ENCODE results near the gene LGALS3. TPM values are rescaled to one million over a fixed set of nuclear protein-coding genes. Genes with fewer than 3 reads are reported as not detected.

LGALS3 gene
- total RNA-seq, 4 donors from 2014 or later: 448 to 713 (median 594) TPM

DNA sequence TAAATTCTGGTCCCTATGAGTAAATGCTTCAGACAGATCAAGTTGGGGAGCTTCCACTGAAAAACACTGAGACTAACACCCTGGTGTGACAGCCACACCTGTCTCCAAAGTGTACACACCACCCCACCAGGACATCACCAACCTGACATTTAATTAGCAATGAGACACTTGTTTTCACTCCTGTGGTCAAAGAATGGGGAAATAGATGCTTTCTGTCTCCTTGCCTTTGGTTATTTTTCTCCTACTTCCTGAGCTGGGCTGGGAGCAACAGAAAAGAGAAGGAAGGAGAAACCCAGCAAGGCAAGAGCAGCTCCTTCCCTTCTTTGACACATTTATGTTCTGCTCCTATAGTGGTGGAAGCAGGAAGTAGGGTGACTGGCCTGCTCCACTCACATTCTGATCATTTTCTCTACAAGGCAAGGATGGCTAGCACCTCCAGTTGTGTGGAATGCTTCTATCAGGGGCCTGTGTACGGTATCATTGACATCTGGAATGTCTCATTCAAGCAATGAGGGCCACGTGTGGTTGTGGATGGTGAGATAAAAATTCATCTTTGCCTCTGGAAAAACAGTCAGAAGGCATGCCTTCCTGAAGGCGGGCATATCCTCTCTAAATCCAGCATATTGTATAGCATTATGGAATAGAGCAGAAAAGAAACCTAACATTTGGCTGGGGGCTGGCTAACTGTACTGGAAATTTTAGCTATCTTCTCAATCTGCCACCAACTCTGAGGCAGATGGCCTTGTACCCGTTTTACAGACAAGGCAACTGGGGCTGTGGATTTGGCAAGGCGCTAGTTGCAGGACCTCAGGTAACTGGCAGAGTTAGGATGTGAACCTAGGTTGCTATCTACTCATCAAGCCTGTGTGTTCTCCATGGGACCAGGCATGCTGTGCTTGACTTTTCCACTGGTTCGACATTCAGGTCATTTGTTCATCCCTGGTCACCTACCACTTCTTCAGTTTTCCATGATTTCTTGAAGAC lies 24.8 kb upstream of the LGALS3 start:
- H3K4me1 ChIP-seq: peaks cover 100% of the 10 kb centered on the region
- 82% methylated on average over 6 of the region's 6 CpGs for WGBS
- DNase-seq (ENCODE audit: low spot score in 2 of 2): peak in 1 of 2 donors; percentile 46
- H3K36me3 ChIP-seq: no peaks in the 10 kb centered on the region
- peak overlapping the region; percentile 96 for H3K27ac ChIP-seq
- H3K4me3 ChIP-seq: no peak overlapping the region
- TF ChIP-seq, protein P1, sequence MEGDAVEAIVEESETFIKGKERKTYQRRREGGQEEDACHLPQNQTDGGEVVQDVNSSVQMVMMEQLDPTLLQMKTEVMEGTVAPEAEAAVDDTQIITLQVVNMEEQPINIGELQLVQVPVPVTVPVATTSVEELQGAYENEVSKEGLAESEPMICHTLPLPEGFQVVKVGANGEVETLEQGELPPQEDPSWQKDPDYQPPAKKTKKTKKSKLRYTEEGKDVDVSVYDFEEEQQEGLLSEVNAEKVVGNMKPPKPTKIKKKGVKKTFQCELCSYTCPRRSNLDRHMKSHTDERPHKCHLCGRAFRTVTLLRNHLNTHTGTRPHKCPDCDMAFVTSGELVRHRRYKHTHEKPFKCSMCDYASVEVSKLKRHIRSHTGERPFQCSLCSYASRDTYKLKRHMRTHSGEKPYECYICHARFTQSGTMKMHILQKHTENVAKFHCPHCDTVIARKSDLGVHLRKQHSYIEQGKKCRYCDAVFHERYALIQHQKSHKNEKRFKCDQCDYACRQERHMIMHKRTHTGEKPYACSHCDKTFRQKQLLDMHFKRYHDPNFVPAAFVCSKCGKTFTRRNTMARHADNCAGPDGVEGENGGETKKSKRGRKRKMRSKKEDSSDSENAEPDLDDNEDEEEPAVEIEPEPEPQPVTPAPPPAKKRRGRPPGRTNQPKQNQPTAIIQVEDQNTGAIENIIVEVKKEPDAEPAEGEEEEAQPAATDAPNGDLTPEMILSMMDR (IDR thresholded peaks at IDR 0.05): no peak
- TF ChIP-seq POLR2A (IDR thresholded peaks at IDR 0.05): no peak
- TF ChIP-seq EP300 (IDR thresholded peaks at IDR 0.05): no peak
- no peaks in the 10 kb centered on the region for H3K27me3 ChIP-seq
- no peaks in the 10 kb centered on the region for H3K9me3 ChIP-seq

DNA sequence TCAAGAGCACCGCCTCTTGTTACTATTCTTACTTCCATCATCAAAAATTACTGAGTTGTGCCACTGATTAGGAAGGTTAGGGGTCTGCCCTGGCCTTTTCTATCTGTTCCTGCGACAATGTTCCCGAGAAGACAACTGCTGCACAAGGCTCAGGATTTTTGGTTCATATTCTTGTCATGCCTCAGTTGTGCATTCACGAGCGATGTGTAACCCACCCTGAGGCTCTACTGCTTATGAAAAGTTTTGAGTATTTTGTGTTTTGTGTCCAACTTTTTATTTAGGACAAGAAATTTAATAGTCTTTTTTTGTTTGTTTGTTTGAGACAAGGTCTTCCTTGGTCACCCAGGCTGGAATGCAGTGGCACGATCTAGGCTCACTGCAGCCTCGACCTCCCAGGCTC lies 23.1 kb upstream of the LGALS3 start:
- TF ChIP-seq POLR2AphosphoS5 (IDR thresholded peaks at IDR 0.05) (no peak), POLR2A (IDR thresholded peaks at IDR 0.05) (no peak), EP300 (IDR thresholded peaks at IDR 0.05) (no peak)
- TF ChIP-seq, protein P1 (IDR thresholded peaks at IDR 0.05): no peak
- peaks cover 89% of the 10 kb centered on the region for H3K4me1 ChIP-seq
- DNase-seq (ENCODE audit: low spot score in 2 of 2): peak in 1 of 2 donors; percentile 20
- H3K27me3 ChIP-seq: no peaks in the 10 kb centered on the region
- H3K36me3 ChIP-seq: no peaks in the 10 kb centered on the region
- H3K9me3 ChIP-seq: no peaks in the 10 kb centered on the region
- 70% methylated on average over 7 of the region's 7 CpGs for WGBS
- no peak overlapping the region for H3K4me3 ChIP-seq
- H3K27ac ChIP-seq: peak overlapping the region; percentile 96

DNA sequence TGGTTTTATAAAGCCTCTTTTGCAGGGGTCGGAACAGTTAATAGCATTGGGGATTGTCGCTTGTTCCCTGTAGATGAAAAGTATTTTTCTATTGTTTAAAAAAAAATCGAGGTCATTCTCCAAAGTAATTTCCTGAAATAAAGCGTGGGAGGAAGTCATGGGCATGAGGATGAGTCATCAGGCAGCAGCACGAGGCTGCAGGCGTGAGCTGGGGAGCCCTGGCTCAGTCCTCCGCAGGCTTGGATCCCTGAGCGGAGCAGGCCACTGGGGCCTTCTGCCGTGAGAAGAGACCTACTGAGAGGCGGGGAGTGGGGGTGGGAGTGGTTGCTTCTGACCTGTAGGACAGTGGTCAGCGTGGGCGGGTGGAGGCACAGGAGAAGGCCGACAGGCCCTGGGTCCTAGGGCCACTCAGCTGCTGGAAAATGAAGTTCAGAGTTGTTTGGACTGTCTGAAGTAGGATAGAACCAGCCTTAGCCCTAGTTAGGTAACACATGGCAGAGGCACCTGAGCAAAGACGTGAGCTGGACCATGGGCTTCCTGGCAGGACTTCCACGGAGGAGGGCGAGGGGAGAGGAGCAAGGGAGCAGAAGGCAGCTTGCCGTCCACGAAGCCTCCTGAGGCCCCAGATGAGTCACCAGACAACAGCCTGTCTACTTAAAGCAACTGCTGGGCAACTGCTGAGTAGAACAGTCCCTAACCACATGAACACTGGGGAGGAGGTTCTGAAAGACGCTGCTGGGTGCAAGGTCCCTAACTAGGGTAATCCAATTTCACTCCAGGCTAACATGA lies 21.1 kb upstream of the LGALS3 start:
- WGBS: 5% methylated on average over 17 of the region's 19 CpGs
- Histone ChIP-seq H3K27ac (peak overlapping the region; percentile 96), H3K9me3 (no peaks in the 10 kb centered on the region), H3K4me1 (peaks cover 75% of the 10 kb centered on the region), H3K27me3 (no peaks in the 10 kb centered on the region), H3K4me3 (no peak overlapping the region), H3K36me3 (no peaks in the 10 kb centered on the region)
- TF ChIP-seq, protein P1 (IDR thresholded peaks at IDR 0.05): no peak
- TF ChIP-seq POLR2A (IDR thresholded peaks at IDR 0.05) (peak in 1 of 2 donors; percentile 83), EP300 (IDR thresholded peaks at IDR 0.05) (no peak), POLR2AphosphoS5 (IDR thresholded peaks at IDR 0.05) (peak; percentile 64 to 86 (median 71))
- DNase-seq (ENCODE audit: low spot score in 2 of 2): peak; percentile 93 to 94

DNA sequence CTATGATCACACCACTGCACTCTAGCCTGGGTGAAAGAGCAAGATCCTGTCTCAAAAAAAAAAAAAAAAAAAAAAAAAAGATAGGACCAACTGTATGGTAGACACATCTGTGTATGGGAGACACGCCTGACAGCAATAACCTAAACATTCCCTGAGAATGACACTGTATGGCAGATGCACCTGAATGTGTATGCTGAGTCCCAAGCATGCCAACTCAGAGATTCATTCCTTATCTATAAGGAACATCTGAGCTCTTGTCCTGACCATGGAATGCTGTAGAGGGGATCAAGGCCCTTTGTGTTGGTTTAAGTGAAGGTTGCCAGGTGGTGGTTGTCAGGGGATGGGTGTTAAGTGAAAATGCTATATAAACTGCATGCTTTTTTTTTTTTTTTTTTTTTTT lies 19.2 kb upstream of the LGALS3 start:
- no peak overlapping the region for H3K4me3 ChIP-seq
- TF ChIP-seq POLR2A (IDR thresholded peaks at IDR 0.05): no peak
- no peak for TF ChIP-seq POLR2AphosphoS5 (IDR thresholded peaks at IDR 0.05)
- TF ChIP-seq, protein P1 (IDR thresholded peaks at IDR 0.05): no peak
- TF ChIP-seq EP300 (IDR thresholded peaks at IDR 0.05): no peak
- DNase-seq (ENCODE audit: low spot score in 2 of 2): no peak
- H3K4me1 ChIP-seq: peaks cover 56% of the 10 kb centered on the region
- no peaks in the 10 kb centered on the region for H3K36me3 ChIP-seq
- H3K27ac ChIP-seq: no peak overlapping the region
- H3K9me3 ChIP-seq: no peaks in the 10 kb centered on the region
- WGBS: 88% methylated on average over 1 of the region's 1 CpG
- H3K27me3 ChIP-seq: no peaks in the 10 kb centered on the region
